CD14-positive monocyte (primary cell): ENCODE results near the gene RPL27A. TPM values are rescaled to one million over a fixed set of nuclear protein-coding genes. Genes with fewer than 3 reads are reported as not detected.
A peak's percentile ranks its signal among the peaks of the same experiment; 100 is the strongest.

Experiments
- DNase-seq, 3 donors: peaks; one replicate each; pipeline ENCODE4 v3.0.0-alpha.2; 2011 to 2022
- H2AFZ ChIP-seq: 2 replicates; pipeline ENCODE4 v1.6.0; 2012; ENCODE audit warnings: mild to moderate bottlenecking, low read depth, low read length, inconsistent platforms; ENCODE audit not compliant: insufficient read depth, poor library complexity, severe bottlenecking
- H3K27ac ChIP-seq, 2 donors: 1 replicate in 1 of 2; 2 replicates in 1 of 2; pipeline ENCODE4 v1.5.1; 2012 to 2013; ENCODE audit warnings: low read length in 2 of 2, control low read depth in 1 of 2, inconsistent platforms in 1 of 2, low read depth in 1 of 2, mild to moderate bottlenecking in 1 of 2
- H3K27me3 ChIP-seq, 2 donors: one replicate each; pipeline versions ENCODE4 v1.6.0 to v1.6.1; 2011 to 2013; ENCODE audit warnings: low read length in 2 of 2; ENCODE audit not compliant: control insufficient read depth in 2 of 2, insufficient read depth in 2 of 2
- H3K36me3 ChIP-seq, 2 donors: replicated peaks in 1 of 2; 1 replicate in 1 of 2; 2 replicates in 1 of 2; pipeline versions ENCODE4 v1.5.1 to v1.6.1; 2012 to 2013; ENCODE audit warnings: low read length in 2 of 2, control low read depth in 1 of 2, inconsistent platforms in 1 of 2, mild to moderate bottlenecking in 1 of 2; ENCODE audit not compliant: insufficient read depth in 2 of 2, control insufficient read depth in 1 of 2
- H3K4me1 ChIP-seq, 2 donors: 1 replicate in 1 of 2; 2 replicates in 1 of 2; pipeline versions ENCODE4 v1.5.1 to v1.6.1; 2012 to 2013; ENCODE audit warnings: low read length in 2 of 2, control low read depth in 1 of 2, inconsistent platforms in 1 of 2, mild to moderate bottlenecking in 1 of 2, moderate library complexity in 1 of 2; ENCODE audit not compliant: insufficient read depth in 2 of 2, control insufficient read depth in 1 of 2
- H3K4me2 ChIP-seq: replicated peaks from 2 replicates; pipeline ENCODE3; 2012; ENCODE audit warnings: low read length, moderate library complexity, mild to moderate bottlenecking; ENCODE audit not compliant: poor library complexity, severe bottlenecking; ENCODE audit errors: extremely low read depth
- H3K4me3 ChIP-seq, 3 experiments: fragments of 200-600 bp in 1 of 3; sonication (generic) in 1 of 3; replicated peaks in 1 of 3; 1 replicate in 2 of 3; 2 replicates in 1 of 3; pipeline ENCODE4 v1.5.1; 2011 to 2013; ENCODE audit warnings: low read length in 3 of 3, mild to moderate bottlenecking in 3 of 3, control low read depth in 2 of 3, low read depth in 2 of 3, inconsistent platforms in 1 of 3, moderate library complexity in 1 of 3
- H3K79me2 ChIP-seq: 2 replicates; pipeline ENCODE4 v1.6.0; 2012; ENCODE audit warnings: mild to moderate bottlenecking, control low read depth, inconsistent platforms, low read length, moderate library complexity; ENCODE audit not compliant: insufficient read depth
- H3K9ac ChIP-seq: 2 replicates; pipeline ENCODE4 v1.6.0; 2017; ENCODE audit warnings: low read length, mild to moderate bottlenecking; ENCODE audit not compliant: insufficient read depth, poor library complexity, severe bottlenecking
- H3K9me3 ChIP-seq, 2 donors: replicated peaks in 1 of 2; 1 replicate in 1 of 2; 2 replicates in 1 of 2; pipeline versions ENCODE4 v1.5.1 to v1.6.1; 2012 to 2013; ENCODE audit warnings: low read length in 2 of 2, control low read depth in 1 of 2; ENCODE audit not compliant: control insufficient read depth in 1 of 2, insufficient read depth in 1 of 2
- H4K20me1 ChIP-seq: 2 replicates; pipeline ENCODE4 v1.6.0; 2012; ENCODE audit warnings: mild to moderate bottlenecking, low read length, control low read depth, moderate library complexity; ENCODE audit not compliant: insufficient read depth
- H3K27ac Mint-ChIP-seq, 7 donors: one replicate each; pipeline ENCODE4 v1.8.0; 2020; ENCODE audit warnings: mild to moderate bottlenecking in 7 of 7, mixed read lengths in 7 of 7, moderate library complexity in 6 of 7, inconsistent platforms in 2 of 7
- H3K27me3 Mint-ChIP-seq, 3 donors: one replicate each; pipeline ENCODE4 v1.8.0; 2021 to 2022; ENCODE audit warnings: low read depth in 3 of 3, mild to moderate bottlenecking in 3 of 3, mixed read lengths in 3 of 3, moderate library complexity in 3 of 3, inconsistent platforms in 1 of 3
- H3K36me3 Mint-ChIP-seq, 2 donors: one replicate each; pipeline ENCODE4 v1.8.0; 2020; ENCODE audit warnings: mixed read lengths in 2 of 2, inconsistent platforms in 1 of 2, mild to moderate bottlenecking in 1 of 2
- H3K4me1 Mint-ChIP-seq: one replicate; pipeline ENCODE4 v1.8.0; 2020; ENCODE audit warnings: mild to moderate bottlenecking, mixed read lengths
- H3K4me3 Mint-ChIP-seq, 2 donors: one replicate each; pipeline ENCODE4 v1.8.0; 2020; ENCODE audit warnings: mild to moderate bottlenecking in 2 of 2, mixed read lengths in 2 of 2, moderate library complexity in 1 of 2
- H3K9me3 Mint-ChIP-seq, 7 donors: one replicate each; pipeline ENCODE4 v1.8.0; 2020 to 2022; ENCODE audit warnings: mixed read lengths in 7 of 7, mild to moderate bottlenecking in 6 of 7, moderate library complexity in 6 of 7, inconsistent platforms in 2 of 7
- CTCF ChIP-seq: fragments of 200-600 bp; IDR thresholded peaks from one replicate; pipeline ENCODE4 v1.8.0; 2022; ENCODE audit warnings: antibody characterized with exemption, mild to moderate bottlenecking
- WGBS: methylation state at CpG from one replicate; pipeline ENCODE4 v1.1.5; 2013; ENCODE audit warnings: missing lambda C conversion rate; ENCODE audit not compliant: insufficient coverage; 5-methylcytosine and 5-hydroxymethylcytosine counted together
- intact Hi-C, 2 donors: fragments of 100-400 bp; cut with micrococcal nuclease; formaldehyde crosslinking; loops; one replicate each; pipeline versions ENCODE4 v1.15.0 to v1.15.1; 2023
- polyA plus RNA-seq, 3 donors: library from polyadenylated mRNA; depleted of rRNA in 1 of 3; unstranded in 2 of 3; stranded (reverse) in 1 of 3; fragments of 300-500 nt in 2 of 3; fragments of >200 nt in 1 of 3; fragmentation: Illumina TruSeq in 2 of 3; gene quantifications; 1 replicate in 2 of 3; 2 replicates in 1 of 3; pipeline ENCODE4 v1.2.3, GENCODE V29; 2012 to 2021

The RPL27A gene
- polyA plus RNA-seq, 3 donors, result 572 to 1,233 (median 1,091) TPM

- Histone ChIP-seq H3K4me1 (peaks cover 3 to 10% of the 10 kb centered on the region in 2 donors), H3K4me2 (no peak overlapping the region), H3K4me3 (no peak overlapping the region), H3K27ac (no peak overlapping the region), H3K27me3 (no peaks in the 10 kb centered on the region), H3K36me3 (no peaks in the 10 kb centered on the region), H4K20me1 (no peaks in the 10 kb centered on the region), H3K79me2 (no peaks in the 10 kb centered on the region), H2AFZ (peak overlapping the region; percentile 55), H3K9ac (no peak overlapping the region), H3K9me3 (no peaks in the 10 kb centered on the region)
- Mint-ChIP-seq H3K4me1 (peaks cover 17% of the 10 kb centered on the region), H3K4me3 (no peak overlapping the region), H3K27me3 (peaks cover 0 to 6% (median 2%) of the 10 kb centered on the region in 3 donors), H3K9me3 (peaks cover 0 to 2% (median 0%) of the 10 kb centered on the region in 7 donors), H3K27ac (peak overlapping the region in 3 of 7 donors; percentile 47 to 77 (median 77)), H3K36me3 (no peaks in the 10 kb centered on the region)
- DNase-seq, result no peak
- 100% methylated on average over 1 of the region's 3 CpGs for WGBS
- no peak for TF ChIP-seq CTCF
- intact Hi-C loops, result no loop called here
These were observed 49.2 kb downstream of the RPL27A start for GRCh38 chr11:8731647-8732323.

GRCh38 chr11:8732324-8732670, 49.7 kb downstream of the RPL27A start:
- intact Hi-C loops, result no loop called here
- peak overlapping the region in 1 of 2 donors; percentile 39 for H3K4me3 Mint-ChIP-seq
- no peaks in the 10 kb centered on the region for H3K36me3 Mint-ChIP-seq
- Histone ChIP-seq H3K79me2 (no peaks in the 10 kb centered on the region), H3K27ac (peak overlapping the region in 1 of 2 donors; percentile 51), H3K36me3 (no peaks in the 10 kb centered on the region), H2AFZ (peak overlapping the region; percentile 55), H4K20me1 (no peaks in the 10 kb centered on the region), H3K4me1 (peaks cover 3 to 10% of the 10 kb centered on the region in 2 donors), H3K9me3 (no peaks in the 10 kb centered on the region), H3K9ac (no peak overlapping the region), H3K4me2 (no peak overlapping the region), H3K27me3 (no peaks in the 10 kb centered on the region), H3K4me3 (no peak overlapping the region)
- peaks cover 17% of the 10 kb centered on the region for H3K4me1 Mint-ChIP-seq
- DNase-seq, result peak; percentile 11 to 16 (median 11)
- peaks cover 0 to 2% (median 2%) of the 10 kb centered on the region in 3 donors for H3K27me3 Mint-ChIP-seq
- peak overlapping the region in 5 of 7 donors; percentile 27 to 78 (median 77) for H3K27ac Mint-ChIP-seq
- TF ChIP-seq CTCF, result no peak
- H3K9me3 Mint-ChIP-seq, result peaks cover 0 to 2% (median 0%) of the 10 kb centered on the region in 7 donors
- 25% methylated on average over 2 of the region's 3 CpGs for WGBS
